Measurements from ENCODE around the gene IFITM10.

DNA sequence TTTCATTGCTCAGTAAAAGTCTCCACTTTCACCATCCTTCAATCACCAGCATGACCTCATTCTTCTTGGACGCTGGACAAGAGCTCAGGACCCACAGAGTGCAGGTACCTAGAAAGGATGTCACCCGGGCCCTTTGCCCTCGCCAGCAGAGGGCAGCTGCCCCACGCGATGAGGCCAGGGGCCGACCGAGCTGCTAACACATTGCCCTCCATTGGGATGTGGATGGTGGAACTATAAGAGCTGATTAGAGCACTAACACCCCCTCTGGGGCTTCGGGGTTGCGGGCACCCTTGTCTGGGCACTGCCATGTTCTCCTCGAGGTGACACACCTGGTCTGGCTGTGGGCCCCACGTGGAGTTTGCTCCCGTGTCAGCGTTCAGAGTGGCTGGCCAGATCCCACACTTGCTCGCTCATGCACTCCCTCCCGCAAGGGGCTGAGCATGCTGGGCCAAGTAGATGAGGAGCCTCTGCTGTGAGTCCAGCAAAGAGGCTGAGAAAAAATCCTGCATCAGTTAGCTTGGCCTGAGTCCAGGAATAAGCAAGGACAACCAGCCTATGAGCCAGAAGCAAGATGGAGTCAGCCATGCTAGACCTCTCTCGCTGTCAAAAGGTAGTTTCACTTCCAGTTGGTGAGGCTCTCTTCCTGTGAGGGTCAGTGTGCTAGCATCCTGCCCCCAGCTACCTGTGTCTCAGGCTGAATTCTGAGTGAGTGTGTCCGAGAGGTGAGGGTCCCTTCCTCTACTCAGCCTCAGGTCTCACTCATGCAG is 43.6 kb downstream of the IFITM10 start:
- TF ChIP-seq, protein P1, sequence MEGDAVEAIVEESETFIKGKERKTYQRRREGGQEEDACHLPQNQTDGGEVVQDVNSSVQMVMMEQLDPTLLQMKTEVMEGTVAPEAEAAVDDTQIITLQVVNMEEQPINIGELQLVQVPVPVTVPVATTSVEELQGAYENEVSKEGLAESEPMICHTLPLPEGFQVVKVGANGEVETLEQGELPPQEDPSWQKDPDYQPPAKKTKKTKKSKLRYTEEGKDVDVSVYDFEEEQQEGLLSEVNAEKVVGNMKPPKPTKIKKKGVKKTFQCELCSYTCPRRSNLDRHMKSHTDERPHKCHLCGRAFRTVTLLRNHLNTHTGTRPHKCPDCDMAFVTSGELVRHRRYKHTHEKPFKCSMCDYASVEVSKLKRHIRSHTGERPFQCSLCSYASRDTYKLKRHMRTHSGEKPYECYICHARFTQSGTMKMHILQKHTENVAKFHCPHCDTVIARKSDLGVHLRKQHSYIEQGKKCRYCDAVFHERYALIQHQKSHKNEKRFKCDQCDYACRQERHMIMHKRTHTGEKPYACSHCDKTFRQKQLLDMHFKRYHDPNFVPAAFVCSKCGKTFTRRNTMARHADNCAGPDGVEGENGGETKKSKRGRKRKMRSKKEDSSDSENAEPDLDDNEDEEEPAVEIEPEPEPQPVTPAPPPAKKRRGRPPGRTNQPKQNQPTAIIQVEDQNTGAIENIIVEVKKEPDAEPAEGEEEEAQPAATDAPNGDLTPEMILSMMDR (IDR thresholded peaks at IDR 0.05): peak in 3 of 6 experiments; percentile 22 to 36 (median 26)
- TF ChIP-seq POLR2A (IDR thresholded peaks at IDR 0.05): no peak
